Tibial artery (tissue), 4 donors: ENCODE measurements around the gene IFT27.

ENCODE experiments used
- DNase-seq, 2 donors: peaks; one replicate each; pipeline ENCODE4 v3.0.0-alpha.2; 2019
- H3K27ac ChIP-seq, 2 donors: fragments of 200-600 bp; sonication (generic) in 1 of 2; 1 replicate in 1 of 2; 2 replicates in 1 of 2; pipeline ENCODE4 v1.5.1; 2018 to 2019; ENCODE audit warnings: mild to moderate bottlenecking in 1 of 2
- H3K27me3 ChIP-seq, 2 donors: fragments of 200-600 bp; sonication (generic) in 1 of 2; one replicate each; pipeline versions ENCODE4 v1.5.1 to v1.6.0; 2016 to 2019
- H3K36me3 ChIP-seq, 3 donors: fragments of 200-600 bp; sonication (generic) in 2 of 3; one replicate each; pipeline ENCODE4 v1.5.1; 2016 to 2019; ENCODE audit warnings: mild to moderate bottlenecking in 2 of 3
- H3K4me1 ChIP-seq, 4 donors: fragments of 200-600 bp; sonication (generic) in 2 of 4; 1 replicate in 3 of 4; 2 replicates in 1 of 4; pipeline ENCODE4 v1.5.1; 2016 to 2019
- H3K4me3 ChIP-seq, 2 donors: fragments of 200-600 bp; sonication (generic) in 1 of 2; 1 replicate in 1 of 2; 2 replicates in 1 of 2; pipeline ENCODE4 v1.5.1; 2018 to 2019; ENCODE audit warnings: mild to moderate bottlenecking in 2 of 2
- H3K9me3 ChIP-seq, 3 donors: fragments of 200-600 bp; sonication (generic) in 1 of 3; one replicate each; pipeline ENCODE4 v1.5.1; 2016 to 2019
- intact Hi-C: fragments of 100-400 bp; cut with DNase I; formaldehyde crosslinking; loops from one replicate; pipeline ENCODE4 v1.15.0; 2023; ENCODE audit warnings: low total_unique reads
- TF ChIP-seq, protein P1 (sequence below), 2 experiments: fragments of 200-600 bp in 1 of 2; fragments of 450-650 bp in 1 of 2; IDR thresholded peaks; one replicate each; pipeline ENCODE4 v1.5.1; 2017 to 2019; ENCODE audit warnings: antibody characterized with exemption in 2 of 2, mild to moderate bottlenecking in 1 of 2, moderate library complexity in 1 of 2

The IFT27 gene

DNA sequence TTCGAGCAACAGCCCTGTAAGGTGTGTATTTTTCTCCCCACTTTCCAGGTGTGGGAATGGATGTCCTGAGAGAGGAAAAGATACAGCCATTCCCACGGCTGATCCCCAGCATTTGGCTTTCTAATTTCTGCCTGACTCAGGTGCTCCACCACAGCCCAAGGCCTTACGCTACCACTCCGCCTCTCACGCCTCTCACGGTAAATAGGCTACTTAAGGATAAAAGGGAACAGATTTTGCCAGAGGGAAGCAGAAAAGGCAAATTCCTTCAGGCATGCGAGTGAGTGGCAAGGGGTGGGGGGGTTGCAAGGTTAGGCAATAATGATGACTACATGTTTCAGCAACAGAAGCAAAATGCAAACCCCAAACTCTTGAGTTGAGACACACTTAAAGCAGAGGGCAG is 31.7 kb upstream of the IFT27 start:
- Histone ChIP-seq H3K36me3 (no peaks in the 10 kb centered on the region), H3K27ac (no peak overlapping the region), H3K4me3 (no peak overlapping the region), H3K27me3 (peaks cover 0 to 58% of the 10 kb centered on the region in 2 donors), H3K4me1 (no peaks in the 10 kb centered on the region), H3K9me3 (no peaks in the 10 kb centered on the region)
- TF ChIP-seq, protein P1, sequence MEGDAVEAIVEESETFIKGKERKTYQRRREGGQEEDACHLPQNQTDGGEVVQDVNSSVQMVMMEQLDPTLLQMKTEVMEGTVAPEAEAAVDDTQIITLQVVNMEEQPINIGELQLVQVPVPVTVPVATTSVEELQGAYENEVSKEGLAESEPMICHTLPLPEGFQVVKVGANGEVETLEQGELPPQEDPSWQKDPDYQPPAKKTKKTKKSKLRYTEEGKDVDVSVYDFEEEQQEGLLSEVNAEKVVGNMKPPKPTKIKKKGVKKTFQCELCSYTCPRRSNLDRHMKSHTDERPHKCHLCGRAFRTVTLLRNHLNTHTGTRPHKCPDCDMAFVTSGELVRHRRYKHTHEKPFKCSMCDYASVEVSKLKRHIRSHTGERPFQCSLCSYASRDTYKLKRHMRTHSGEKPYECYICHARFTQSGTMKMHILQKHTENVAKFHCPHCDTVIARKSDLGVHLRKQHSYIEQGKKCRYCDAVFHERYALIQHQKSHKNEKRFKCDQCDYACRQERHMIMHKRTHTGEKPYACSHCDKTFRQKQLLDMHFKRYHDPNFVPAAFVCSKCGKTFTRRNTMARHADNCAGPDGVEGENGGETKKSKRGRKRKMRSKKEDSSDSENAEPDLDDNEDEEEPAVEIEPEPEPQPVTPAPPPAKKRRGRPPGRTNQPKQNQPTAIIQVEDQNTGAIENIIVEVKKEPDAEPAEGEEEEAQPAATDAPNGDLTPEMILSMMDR (IDR thresholded peaks at IDR 0.05) = no peak
- DNase-seq = no peak
- intact Hi-C loops = no loop called here

- H3K27ac ChIP-seq = no peak overlapping the region
- TF ChIP-seq, protein P1 (IDR thresholded peaks at IDR 0.05) = no peak
- no peaks in the 10 kb centered on the region for H3K36me3 ChIP-seq
- intact Hi-C loops = no loop called here
- H3K4me1 ChIP-seq = no peaks in the 10 kb centered on the region
- DNase-seq = no peak
- no peak overlapping the region for H3K4me3 ChIP-seq
- H3K27me3 ChIP-seq = peaks cover 0 to 51% of the 10 kb centered on the region in 2 donors
- no peaks in the 10 kb centered on the region for H3K9me3 ChIP-seq
Observed at GRCh38 chr22:36806835-36807234, 30.9 kb upstream of the IFT27 start.

GRCh38 chr22:36803358-36803757 is 27.4 kb upstream of the IFT27 start:
- TF ChIP-seq, protein P1 (IDR thresholded peaks at IDR 0.05) = no peak
- Histone ChIP-seq H3K27ac (no peak overlapping the region), H3K4me1 (no peaks in the 10 kb centered on the region), H3K9me3 (no peaks in the 10 kb centered on the region), H3K36me3 (no peaks in the 10 kb centered on the region), H3K4me3 (no peak overlapping the region), H3K27me3 (peaks cover 0 to 58% of the 10 kb centered on the region in 2 donors)
- DNase-seq = no peak
- intact Hi-C loops = no loop called here

- no peak for DNase-seq
- TF ChIP-seq, protein P1 (IDR thresholded peaks at IDR 0.05) = no peak
- Histone ChIP-seq H3K9me3 (no peaks in the 10 kb centered on the region), H3K27ac (no peak overlapping the region), H3K36me3 (no peaks in the 10 kb centered on the region), H3K4me3 (no peak overlapping the region), H3K27me3 (peaks cover 0 to 49% of the 10 kb centered on the region in 2 donors), H3K4me1 (no peaks in the 10 kb centered on the region)
- intact Hi-C loops = no loop called here
Observed at GRCh38 chr22:36798674-36799066, 22.8 kb upstream of the IFT27 start.

- no peak overlapping the region for H3K27ac ChIP-seq
- H3K4me1 ChIP-seq = no peaks in the 10 kb centered on the region
- no peak overlapping the region for H3K4me3 ChIP-seq
- no peaks in the 10 kb centered on the region for H3K36me3 ChIP-seq
- H3K27me3 ChIP-seq = peaks cover 0 to 49% of the 10 kb centered on the region in 2 donors
- no peaks in the 10 kb centered on the region for H3K9me3 ChIP-seq
- intact Hi-C loops = no loop called here
- TF ChIP-seq, protein P1 (IDR thresholded peaks at IDR 0.05) = no peak
- no peak for DNase-seq
Observed at GRCh38 chr22:36797911-36798673, 22.2 kb upstream of the IFT27 start.
